ENCODE results near the gene PALD1. TPM values are rescaled to one million over a fixed set of nuclear protein-coding genes. Genes with fewer than 3 reads are reported as not detected.

PALD1 gene
- total and polyA plus RNA-seq, 2 donors (not counting 1 experiment from before 2014, with no cell fraction given): 0.09 to 0.33 TPM

DNA sequence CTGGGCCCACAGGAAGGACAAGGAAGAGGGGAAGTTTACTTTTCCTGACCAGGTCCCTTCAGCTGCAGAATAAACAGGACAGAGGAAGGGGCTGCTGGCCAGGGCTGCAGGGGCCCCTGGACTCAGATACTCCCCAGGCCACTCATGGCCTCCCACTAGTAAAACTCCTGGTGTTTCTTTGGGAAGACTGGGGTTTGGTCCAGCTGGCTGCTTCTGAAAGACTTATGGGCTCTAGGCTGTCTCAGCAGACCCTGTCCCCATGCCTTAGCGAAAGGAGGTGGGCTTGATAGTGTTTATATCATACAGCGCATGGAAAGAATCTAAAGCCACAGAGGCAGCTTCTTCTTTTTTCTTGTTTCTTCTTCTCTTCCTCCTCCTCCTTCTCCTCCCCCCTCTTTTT, 56.4 kb downstream of the PALD1 start:
- no peak for DNase-seq (ENCODE audit: low read depth in 2 of 2)
- no peaks in the 10 kb centered on the region for H3K9me3 ChIP-seq (ENCODE audit: control insufficient read depth, insufficient read depth, low read depth, low read length)

GRCh38 chr10:70535451-70535850, 56.9 kb downstream of the PALD1 start:
- Histone ChIP-seq H2AFZ (ENCODE audit: low read length) (no peak overlapping the region), H3K4me1 (ENCODE audit: control insufficient read depth, extremely low read depth, insufficient read depth, low read length) (no peaks in the 10 kb centered on the region), H3K79me2 (ENCODE audit: control insufficient read depth, insufficient read depth, low read length) (no peaks in the 10 kb centered on the region), H3K4me3 (replicated peaks in 1 of 4; ENCODE audit: control extremely low read depth in 1 of 4, insufficient read depth in 1 of 4, low read depth in 3 of 4, low read length in 4 of 4) (no peak overlapping the region), H3K36me3 (ENCODE audit: control insufficient read depth, insufficient read depth, low read length) (no peaks in the 10 kb centered on the region), H4K20me1 (ENCODE audit: control insufficient read depth, extremely low read depth, insufficient read depth, low read length) (no peaks in the 10 kb centered on the region), H3K27me3 (ENCODE audit: control insufficient read depth, insufficient read depth, low read length) (no peaks in the 10 kb centered on the region), H3K9ac (ENCODE audit: insufficient read depth, low read length) (no peak overlapping the region), H3K27ac (ENCODE audit: insufficient read depth, low read length) (no peak overlapping the region), H3K4me2 (ENCODE audit: extremely low read depth, insufficient read depth, low read length) (no peak overlapping the region), H3K9me3 (ENCODE audit: control insufficient read depth, insufficient read depth, low read depth, low read length) (no peaks in the 10 kb centered on the region)
- no peak for DNase-seq (ENCODE audit: low read depth in 2 of 2)
- TF ChIP-seq EZH2 (IDR thresholded peaks at IDR 0.05; ENCODE audit: low read length, missing control alignments): no peak
- TF ChIP-seq, protein P1, sequence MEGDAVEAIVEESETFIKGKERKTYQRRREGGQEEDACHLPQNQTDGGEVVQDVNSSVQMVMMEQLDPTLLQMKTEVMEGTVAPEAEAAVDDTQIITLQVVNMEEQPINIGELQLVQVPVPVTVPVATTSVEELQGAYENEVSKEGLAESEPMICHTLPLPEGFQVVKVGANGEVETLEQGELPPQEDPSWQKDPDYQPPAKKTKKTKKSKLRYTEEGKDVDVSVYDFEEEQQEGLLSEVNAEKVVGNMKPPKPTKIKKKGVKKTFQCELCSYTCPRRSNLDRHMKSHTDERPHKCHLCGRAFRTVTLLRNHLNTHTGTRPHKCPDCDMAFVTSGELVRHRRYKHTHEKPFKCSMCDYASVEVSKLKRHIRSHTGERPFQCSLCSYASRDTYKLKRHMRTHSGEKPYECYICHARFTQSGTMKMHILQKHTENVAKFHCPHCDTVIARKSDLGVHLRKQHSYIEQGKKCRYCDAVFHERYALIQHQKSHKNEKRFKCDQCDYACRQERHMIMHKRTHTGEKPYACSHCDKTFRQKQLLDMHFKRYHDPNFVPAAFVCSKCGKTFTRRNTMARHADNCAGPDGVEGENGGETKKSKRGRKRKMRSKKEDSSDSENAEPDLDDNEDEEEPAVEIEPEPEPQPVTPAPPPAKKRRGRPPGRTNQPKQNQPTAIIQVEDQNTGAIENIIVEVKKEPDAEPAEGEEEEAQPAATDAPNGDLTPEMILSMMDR (conservative IDR thresholded peaks at IDR 0.05 in 1 of 2, IDR thresholded peaks at IDR 0.05 in 1 of 2; ENCODE audit: low read depth in 1 of 2, low read length in 2 of 2): no peak

More for the DNA sequence above, 56.4 kb downstream of the PALD1 start:
- Histone ChIP-seq H3K4me2 (ENCODE audit: extremely low read depth, insufficient read depth, low read length) (no peak overlapping the region), H3K27ac (ENCODE audit: insufficient read depth, low read length) (no peak overlapping the region), H3K36me3 (ENCODE audit: control insufficient read depth, insufficient read depth, low read length) (no peaks in the 10 kb centered on the region), H3K9ac (ENCODE audit: insufficient read depth, low read length) (no peak overlapping the region), H2AFZ (ENCODE audit: low read length) (no peak overlapping the region), H4K20me1 (ENCODE audit: control insufficient read depth, extremely low read depth, insufficient read depth, low read length) (no peaks in the 10 kb centered on the region), H3K79me2 (ENCODE audit: control insufficient read depth, insufficient read depth, low read length) (no peaks in the 10 kb centered on the region), H3K27me3 (ENCODE audit: control insufficient read depth, insufficient read depth, low read length) (no peaks in the 10 kb centered on the region), H3K4me1 (ENCODE audit: control insufficient read depth, extremely low read depth, insufficient read depth, low read length) (no peaks in the 10 kb centered on the region), H3K4me3 (replicated peaks in 1 of 4; ENCODE audit: control extremely low read depth in 1 of 4, insufficient read depth in 1 of 4, low read depth in 3 of 4, low read length in 4 of 4) (no peak overlapping the region)
- TF ChIP-seq, protein P1 (conservative IDR thresholded peaks at IDR 0.05 in 1 of 2, IDR thresholded peaks at IDR 0.05 in 1 of 2; ENCODE audit: low read depth in 1 of 2, low read length in 2 of 2): no peak
- no peak for TF ChIP-seq EZH2 (IDR thresholded peaks at IDR 0.05; ENCODE audit: low read length, missing control alignments)

DNA sequence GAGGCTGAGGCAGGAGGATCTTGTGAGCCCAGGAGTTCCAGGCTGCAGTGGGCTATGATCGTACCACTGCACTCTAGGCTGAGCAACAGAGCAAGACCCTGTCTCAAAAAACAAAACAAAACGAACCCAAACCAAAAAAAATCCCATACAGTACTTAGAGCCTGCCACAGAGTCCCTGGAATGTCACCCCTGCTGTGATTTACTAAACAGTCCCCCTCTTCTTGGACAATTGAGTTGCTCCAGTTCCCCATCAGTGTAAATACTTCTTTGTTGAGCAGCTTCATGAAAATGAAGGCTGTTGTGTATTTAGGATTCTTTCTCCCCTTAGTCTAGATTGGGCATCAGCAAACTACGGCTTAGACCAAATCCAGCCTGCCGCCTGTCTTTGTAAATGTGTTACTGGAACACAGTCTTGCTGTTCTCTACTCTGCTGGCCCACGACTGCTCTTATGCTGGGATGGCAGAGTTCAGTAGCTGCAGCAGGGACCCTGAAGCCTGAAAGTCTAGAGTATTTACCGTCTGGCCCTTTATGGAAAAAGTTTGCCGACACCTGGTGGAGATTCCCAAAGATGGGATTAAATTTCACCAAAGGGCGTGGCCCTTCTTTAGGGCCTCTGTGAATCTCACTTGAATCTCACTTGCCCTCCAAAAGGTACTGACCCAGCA, 57.8 kb downstream of the PALD1 start:
- Histone ChIP-seq H3K27ac (ENCODE audit: insufficient read depth, low read length) (no peak overlapping the region), H2AFZ (ENCODE audit: low read length) (no peak overlapping the region), H3K4me3 (replicated peaks in 1 of 4; ENCODE audit: control extremely low read depth in 1 of 4, insufficient read depth in 1 of 4, low read depth in 3 of 4, low read length in 4 of 4) (no peak overlapping the region), H3K36me3 (ENCODE audit: control insufficient read depth, insufficient read depth, low read length) (no peaks in the 10 kb centered on the region), H3K79me2 (ENCODE audit: control insufficient read depth, insufficient read depth, low read length) (no peaks in the 10 kb centered on the region), H3K9me3 (ENCODE audit: control insufficient read depth, insufficient read depth, low read depth, low read length) (no peaks in the 10 kb centered on the region), H3K27me3 (ENCODE audit: control insufficient read depth, insufficient read depth, low read length) (no peaks in the 10 kb centered on the region), H3K4me1 (ENCODE audit: control insufficient read depth, extremely low read depth, insufficient read depth, low read length) (no peaks in the 10 kb centered on the region), H3K9ac (ENCODE audit: insufficient read depth, low read length) (no peak overlapping the region), H3K4me2 (ENCODE audit: extremely low read depth, insufficient read depth, low read length) (no peak overlapping the region), H4K20me1 (ENCODE audit: control insufficient read depth, extremely low read depth, insufficient read depth, low read length) (no peaks in the 10 kb centered on the region)
- TF ChIP-seq, protein P1 (conservative IDR thresholded peaks at IDR 0.05 in 1 of 2, IDR thresholded peaks at IDR 0.05 in 1 of 2; ENCODE audit: low read depth in 1 of 2, low read length in 2 of 2): no peak
- TF ChIP-seq EZH2 (IDR thresholded peaks at IDR 0.05; ENCODE audit: low read length, missing control alignments): no peak
- DNase-seq (ENCODE audit: low read depth in 2 of 2): no peak

Data from fibroblast of lung (primary cell).